K562 (cell line): Measurements from ENCODE around the gene CRB2.

Experiments used
- CBX3 ChIP-seq, 2 experiments: IDR thresholded peaks; 1 replicate in 1 of 2; 2 replicates in 1 of 2; pipeline ENCODE4 v1.6.1; 2012; ENCODE audit warnings: inconsistent platforms in 2 of 2, low read length in 2 of 2, borderline replicate concordance in 1 of 2, control low read depth in 1 of 2
- CEBPB ChIP-seq: fragments of 450-650 bp; IDR thresholded peaks from 2 replicates; pipeline ENCODE4 v1.6.1; 2016; ENCODE audit warnings: missing genetic modification characterization, missing compliant biosample characterization
- KAT7 ChIP-seq: sonication (generic); formaldehyde crosslinking; IDR thresholded peaks from 2 replicates; pipeline ENCODE4 v1.8.0; 2022; ENCODE audit warnings: missing genetic modification reagents, mild to moderate bottlenecking, borderline replicate concordance
- MCM2 ChIP-seq: fragments of 450-650 bp; IDR thresholded peaks from 2 replicates; pipeline ENCODE4 v1.6.1; 2017; ENCODE audit warnings: low read depth, mild to moderate bottlenecking
- POLR2A ChIP-seq: fragments of 450-650 bp; conservative IDR thresholded peaks from 2 replicates; pipeline ENCODE4 v1.6.1; 2016
- POLR2AphosphoS5 ChIP-seq: IDR thresholded peaks from 2 replicates; pipeline ENCODE4 v1.6.1; 2011; ENCODE audit warnings: mild to moderate bottlenecking, low read depth, low read length, moderate library complexity; ENCODE audit not compliant: control insufficient read depth, insufficient read depth
- THRB ChIP-seq: fragments of 450-650 bp; formaldehyde crosslinking; conservative IDR thresholded peaks from 2 replicates; pipeline ENCODE4 v1.4.0; 2022; ENCODE audit warnings: mild to moderate bottlenecking, missing genetic modification characterization
- ZBTB43 ChIP-seq: sonication (generic); formaldehyde crosslinking; IDR thresholded peaks from 2 replicates; pipeline ENCODE4 v1.8.0; 2023; ENCODE audit warnings: mild to moderate bottlenecking, missing genetic modification reagents
- ZNF174 ChIP-seq: fragments of 250-450 bp; sonication (Bioruptor Pico); IDR thresholded peaks from 2 replicates; pipeline ENCODE4 v1.4.0; 2020; ENCODE audit warnings: mild to moderate bottlenecking
- ZNF584 ChIP-seq: fragments of 200-800 bp; sonication (Bioruptor generic); IDR thresholded peaks from 2 replicates; pipeline ENCODE4 v1.6.1; 2016; ENCODE audit warnings: low read depth, mild to moderate bottlenecking, missing genetic modification characterization, missing compliant biosample characterization
- ZNF830 ChIP-seq: fragments of 250-450 bp; sonication (Bioruptor Pico); IDR thresholded peaks from 2 replicates; pipeline ENCODE4 v1.5.0; 2021; ENCODE audit warnings: mild to moderate bottlenecking
- TF ChIP-seq, protein P1 (sequence below), 3 experiments: IDR thresholded peaks in 2 of 3; conservative IDR thresholded peaks in 1 of 3; 2 replicates each; pipeline ENCODE4 v1.5.1; 2011 to 2012; ENCODE audit warnings: low read length in 3 of 3, mild to moderate bottlenecking in 3 of 3, control low read depth in 2 of 3, improper control_type of control experiment in 1 of 3, inconsistent platforms in 1 of 3, low read depth in 1 of 3, mixed read lengths in 1 of 3, moderate library complexity in 1 of 3; ENCODE audit not compliant: insufficient read depth in 2 of 3
- TF ChIP-seq, protein P2 (sequence below): sonication (generic); formaldehyde crosslinking; IDR thresholded peaks from 2 replicates; pipeline ENCODE4 v1.9.0; 2022; ENCODE audit warnings: mild to moderate bottlenecking, missing genetic modification reagents

GRCh38 chr9:123329329-123329955 is 26.6 kb upstream of the CRB2 start:
- TF ChIP-seq, protein P1, sequence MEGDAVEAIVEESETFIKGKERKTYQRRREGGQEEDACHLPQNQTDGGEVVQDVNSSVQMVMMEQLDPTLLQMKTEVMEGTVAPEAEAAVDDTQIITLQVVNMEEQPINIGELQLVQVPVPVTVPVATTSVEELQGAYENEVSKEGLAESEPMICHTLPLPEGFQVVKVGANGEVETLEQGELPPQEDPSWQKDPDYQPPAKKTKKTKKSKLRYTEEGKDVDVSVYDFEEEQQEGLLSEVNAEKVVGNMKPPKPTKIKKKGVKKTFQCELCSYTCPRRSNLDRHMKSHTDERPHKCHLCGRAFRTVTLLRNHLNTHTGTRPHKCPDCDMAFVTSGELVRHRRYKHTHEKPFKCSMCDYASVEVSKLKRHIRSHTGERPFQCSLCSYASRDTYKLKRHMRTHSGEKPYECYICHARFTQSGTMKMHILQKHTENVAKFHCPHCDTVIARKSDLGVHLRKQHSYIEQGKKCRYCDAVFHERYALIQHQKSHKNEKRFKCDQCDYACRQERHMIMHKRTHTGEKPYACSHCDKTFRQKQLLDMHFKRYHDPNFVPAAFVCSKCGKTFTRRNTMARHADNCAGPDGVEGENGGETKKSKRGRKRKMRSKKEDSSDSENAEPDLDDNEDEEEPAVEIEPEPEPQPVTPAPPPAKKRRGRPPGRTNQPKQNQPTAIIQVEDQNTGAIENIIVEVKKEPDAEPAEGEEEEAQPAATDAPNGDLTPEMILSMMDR (IDR thresholded peaks at IDR 0.05 in 2 of 3, conservative IDR thresholded peaks at IDR 0.05 in 1 of 3; ENCODE audit: insufficient read depth in 2 of 3, low read depth in 1 of 3, low read length in 3 of 3): no peak
- TF ChIP-seq ZNF584 (CRISPR knock-in tag) (no peak), POLR2A (no peak), CEBPB (no peak), MCM2 (no peak), POLR2AphosphoS5 (no peak), THRB (no peak), ZNF174 (no peak), ZBTB43 (CRISPR knock-in tag) (no peak), KAT7 (CRISPR knock-in tag) (no peak), ZNF830 (no peak), CBX3 (IDR thresholded peaks at IDR 0.05; ENCODE audit: borderline replicate concordance in 1 of 2, low read length in 2 of 2) (peak in 1 of 2 experiments; percentile 66; a peak in 1 of 3 replicates)
- TF ChIP-seq, protein P2, sequence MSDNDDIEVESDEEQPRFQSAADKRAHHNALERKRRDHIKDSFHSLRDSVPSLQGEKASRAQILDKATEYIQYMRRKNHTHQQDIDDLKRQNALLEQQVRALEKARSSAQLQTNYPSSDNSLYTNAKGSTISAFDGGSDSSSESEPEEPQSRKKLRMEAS (CRISPR knock-in tag): peak; percentile 49; the same call in 1 of the 2 replicates
